HG03064 (cell line): Measurements from ENCODE around the gene RBM26.
A peak's percentile ranks its signal among the peaks of the same experiment; 100 is the strongest.
"Not testable (repeated sequence)": the region's sequence is repeated elsewhere in the genome, so short reads cannot be mapped to it uniquely, and the experiment has no call there.

Source experiments
- ATAC-seq: cut with Tn5 transposase; IDR thresholded peaks from one replicate; pipeline ENCODE4 v1.9.1; 2021; ENCODE audit warnings: low read depth; ENCODE audit not compliant: unreplicated experiment

Gene RBM26

GRCh38 chr13:79389026-79389425, 17.0 kb downstream of the RBM26 start:
- no peak for ATAC-seq

GRCh38 chr13:79387853-79388252, 18.2 kb downstream of the RBM26 start:
- no peak for ATAC-seq

DNA sequence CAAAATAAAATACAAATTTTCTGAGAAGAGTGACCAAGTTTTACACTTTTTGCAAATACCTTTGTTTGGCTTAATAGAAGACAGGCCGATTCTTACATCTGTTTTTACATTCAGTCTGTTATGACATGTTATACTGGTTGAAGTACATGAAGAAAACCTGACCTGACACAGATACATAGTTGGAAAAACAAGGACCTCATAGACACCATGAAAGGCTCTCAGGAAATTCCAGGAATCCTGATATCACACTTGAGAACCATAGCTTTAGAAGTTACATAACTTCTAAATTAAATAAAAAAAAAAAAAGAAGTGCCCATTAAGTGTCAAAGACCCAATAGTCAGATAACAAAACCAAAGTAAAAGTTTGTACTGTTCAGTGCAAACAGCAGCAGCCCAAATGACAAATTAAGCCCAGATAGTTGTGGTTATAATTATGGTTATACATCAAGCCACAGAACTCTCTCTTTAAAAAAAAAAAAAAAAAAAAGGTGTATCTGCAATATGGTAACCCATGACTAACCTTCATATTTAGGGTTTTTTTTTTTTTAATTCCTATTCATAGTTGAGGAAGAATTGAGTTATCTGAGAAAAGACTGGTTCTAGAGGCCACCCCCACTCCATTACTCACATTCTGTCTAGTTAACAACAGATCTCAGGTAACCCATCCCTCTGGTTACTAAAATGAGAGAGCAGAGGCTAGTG, 19.8 kb downstream of the RBM26 start:
- ATAC-seq, result peak; percentile 4

DNA sequence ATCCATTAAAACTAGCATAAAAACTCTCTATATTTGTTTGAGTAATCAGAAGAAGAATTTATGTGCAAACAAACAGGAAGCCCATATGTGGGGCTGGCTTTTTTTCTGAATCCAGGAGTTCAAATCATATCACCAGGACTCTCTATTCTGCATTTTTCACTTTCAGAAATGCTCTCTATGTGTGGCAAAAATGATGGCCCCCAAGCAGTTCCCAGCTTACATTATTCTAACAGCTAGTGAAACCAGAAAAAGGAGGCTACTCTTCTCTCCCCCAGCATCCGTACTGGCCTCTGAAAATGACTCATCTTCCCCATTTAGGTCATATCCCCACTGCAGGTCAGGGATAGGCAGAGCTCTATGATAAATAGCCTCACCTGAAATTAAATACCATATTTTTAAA, 20.4 kb downstream of the RBM26 start:
- ATAC-seq, result peak; percentile 90

- no peak for ATAC-seq
Observed at GRCh38 chr13:79384022-79384610, 21.9 kb downstream of the RBM26 start.

GRCh38 chr13:79382545-79383275, 23.3 kb downstream of the RBM26 start:
- ATAC-seq, result peak; percentile 58

GRCh38 chr13:79380997-79381396, 25.1 kb downstream of the RBM26 start:
- ATAC-seq, result no peak

DNA sequence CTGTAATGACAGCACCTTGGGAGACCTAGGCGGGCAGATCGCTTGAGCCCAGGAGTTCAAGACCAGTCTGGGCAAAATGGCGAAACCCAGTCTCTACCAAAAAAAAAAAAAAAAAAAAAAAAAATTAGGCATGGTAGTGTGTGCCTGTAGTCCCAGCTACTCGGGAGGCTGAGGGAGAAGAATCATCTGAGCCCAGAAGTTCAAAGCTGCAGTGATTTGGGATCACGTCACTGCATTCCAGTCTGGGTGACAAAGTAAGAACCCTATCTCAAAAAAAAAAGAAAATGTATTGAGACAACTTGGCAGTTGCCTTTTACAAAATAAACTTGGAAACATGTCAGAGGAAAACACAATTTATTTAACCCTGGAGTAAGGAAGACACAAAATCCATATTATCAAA, 26.8 kb downstream of the RBM26 start:
- no peak for ATAC-seq

DNA sequence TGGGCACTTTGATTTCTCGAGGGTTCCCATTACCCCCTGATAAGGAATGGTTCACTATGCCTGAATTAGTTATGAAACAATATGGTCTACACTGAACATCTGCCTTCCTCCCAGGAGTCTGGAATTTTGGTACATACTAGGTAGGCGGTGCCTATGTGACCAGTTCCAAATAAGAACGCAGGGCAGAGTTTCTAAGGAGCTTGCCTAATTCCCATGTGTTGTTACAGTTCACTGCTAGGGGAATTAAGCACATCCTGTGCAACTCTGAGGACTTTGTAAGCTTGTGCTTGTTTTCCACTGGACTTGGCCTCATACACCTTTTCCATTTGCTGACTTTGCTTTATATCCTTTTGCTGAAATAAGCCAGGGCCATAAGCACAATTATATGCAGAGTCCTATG, 29.2 kb downstream of the RBM26 start:
- ATAC-seq, result no peak

DNA sequence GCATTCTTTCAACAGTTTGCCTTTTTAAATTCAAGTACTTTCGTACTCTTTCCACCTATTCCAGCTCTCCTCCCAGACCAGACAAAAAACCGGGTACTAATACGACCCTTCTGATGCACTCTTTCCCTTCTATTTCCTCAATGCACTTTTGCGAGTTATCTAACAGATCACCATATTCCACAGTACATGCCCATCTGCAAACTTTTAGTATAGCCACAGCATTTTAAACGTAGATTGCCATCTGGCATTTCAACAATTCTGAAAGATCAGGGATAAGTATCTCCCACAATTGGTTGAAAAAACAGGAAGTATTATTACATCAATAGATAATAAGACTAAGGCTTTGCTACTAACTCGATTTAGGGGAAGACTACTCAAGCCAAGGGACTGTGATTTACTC, 31.5 kb downstream of the RBM26 start:
- ATAC-seq, result no peak

GRCh38 chr13:79373916-79374315, 32.1 kb downstream of the RBM26 start:
- no peak for ATAC-seq

GRCh38 chr13:79369226-79369625, 36.8 kb downstream of the RBM26 start:
- ATAC-seq, result no peak

GRCh38 chr13:79365981-79366380, 40.1 kb downstream of the RBM26 start:
- ATAC-seq, result no peak

GRCh38 chr13:79361299-79361698, 44.8 kb downstream of the RBM26 start:
- no peak for ATAC-seq

DNA sequence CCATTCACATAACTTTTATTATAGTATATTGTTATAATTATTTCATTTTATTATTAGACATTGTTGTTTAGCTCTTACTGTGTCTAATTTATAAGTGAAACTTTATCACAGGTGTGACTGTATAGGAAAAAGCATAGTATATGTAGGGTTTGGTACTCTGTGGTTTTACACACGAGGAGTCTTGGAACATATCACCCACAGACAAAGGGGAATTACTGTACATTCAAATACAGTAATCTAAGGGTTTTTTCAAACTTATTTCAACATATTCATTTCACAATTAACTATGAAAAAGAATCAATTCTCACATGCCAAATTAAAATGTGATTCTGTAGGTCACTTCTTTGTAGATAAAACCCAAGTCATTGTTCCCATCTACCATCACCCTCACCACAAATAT, 46.0 kb downstream of the RBM26 start:
- no peak for ATAC-seq

GRCh38 chr13:79359064-79359463, 47.0 kb downstream of the RBM26 start:
- ATAC-seq, result no peak

DNA sequence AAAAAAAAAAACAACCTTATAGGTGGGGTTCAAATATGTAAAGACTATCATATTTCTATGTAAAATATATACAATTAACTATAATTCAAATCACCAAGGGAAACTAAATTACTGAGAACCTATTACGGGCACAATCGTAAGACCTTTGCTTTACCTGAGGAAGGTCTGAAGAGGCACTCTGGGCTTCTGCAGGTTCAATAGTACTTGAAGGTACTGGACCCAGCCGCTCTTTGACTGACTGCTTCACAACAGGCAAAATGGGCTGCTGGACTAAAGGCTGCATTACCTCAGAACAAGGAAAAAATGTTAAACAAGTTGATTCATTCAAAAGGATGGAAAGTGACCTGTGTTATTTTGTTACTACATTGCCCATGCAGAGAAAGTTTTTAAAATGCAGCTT, 51.8 kb downstream of the RBM26 start:
- no peak for ATAC-seq

- no peak for ATAC-seq
Observed at GRCh38 chr13:79353693-79354092, 52.4 kb downstream of the RBM26 start.

GRCh38 chr13:79352107-79352506, 53.9 kb downstream of the RBM26 start:
- ATAC-seq, result no peak

DNA sequence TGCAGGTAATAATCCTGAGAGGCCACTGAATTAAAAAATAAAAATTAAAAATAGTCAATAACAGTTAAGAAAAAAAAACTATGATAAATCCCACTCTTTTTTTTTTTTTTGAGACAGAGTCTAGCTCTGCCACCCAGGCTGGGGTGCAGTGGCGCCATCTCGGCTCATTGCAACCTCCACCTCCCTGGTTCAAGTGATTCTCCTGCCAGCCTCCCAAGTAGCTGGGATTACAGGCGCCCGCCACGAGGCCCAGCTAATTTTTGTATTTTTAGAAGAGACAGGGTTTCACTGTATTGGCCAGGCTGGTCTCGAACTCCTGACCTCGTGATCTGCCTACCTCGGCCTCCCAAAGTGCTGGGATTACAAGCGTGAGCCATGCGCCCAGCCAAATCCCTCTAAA, 56.4 kb downstream of the RBM26 start:
- ATAC-seq, result not testable (repeated sequence)

- no peak for ATAC-seq
Observed at GRCh38 chr13:79349011-79349410, 57.0 kb downstream of the RBM26 start.
